HG02763 (cell line): ENCODE data around the gene UIMC1.
"Not testable (repeated sequence)": the region's sequence is repeated elsewhere in the genome, so short reads cannot be mapped to it uniquely, and the experiment has no call there.

Source experiments
- ATAC-seq: cut with Tn5 transposase; IDR thresholded peaks from one replicate; pipeline ENCODE4 v1.9.1; 2021; ENCODE audit warnings: mild to moderate bottlenecking, moderate library complexity; ENCODE audit not compliant: unreplicated experiment

The UIMC1 gene

GRCh38 chr5:177008716-177009115 lies 2.1 kb upstream of the UIMC1 start:
- no peak for ATAC-seq

- peak; percentile 35 for ATAC-seq
Measured at GRCh38 chr5:177005619-177006264, 837 bp downstream of the UIMC1 start.

GRCh38 chr5:177004961-177005360 lies 1.6 kb downstream of the UIMC1 start:
- ATAC-seq: no peak

GRCh38 chr5:177003649-177004048 lies 2.9 kb downstream of the UIMC1 start:
- no peak for ATAC-seq

GRCh38 chr5:176999526-176999925 lies 7.1 kb downstream of the UIMC1 start:
- not testable (repeated sequence) for ATAC-seq

- no peak for ATAC-seq
Measured at GRCh38 chr5:176998828-176999227, 7.8 kb downstream of the UIMC1 start.

GRCh38 chr5:176996780-176997179 lies 9.8 kb downstream of the UIMC1 start:
- no peak for ATAC-seq

GRCh38 chr5:176995896-176996767 lies 10.4 kb downstream of the UIMC1 start:
- peak; percentile 42 for ATAC-seq

GRCh38 chr5:176995122-176995490 lies 11.5 kb downstream of the UIMC1 start:
- no peak for ATAC-seq

- ATAC-seq: peak; percentile 47
Measured at GRCh38 chr5:176994460-176995121, 12.0 kb downstream of the UIMC1 start.

GRCh38 chr5:176993081-176993480 lies 13.5 kb downstream of the UIMC1 start:
- not testable (repeated sequence) for ATAC-seq

GRCh38 chr5:176987583-176987982 lies 19.0 kb downstream of the UIMC1 start:
- ATAC-seq: no peak

GRCh38 chr5:176986280-176986679 lies 20.3 kb downstream of the UIMC1 start:
- ATAC-seq: no peak

GRCh38 chr5:176985516-176985915 lies 21.1 kb downstream of the UIMC1 start:
- ATAC-seq: peak; percentile 65

- not testable (repeated sequence) for ATAC-seq
Measured at GRCh38 chr5:176984176-176984575, 22.4 kb downstream of the UIMC1 start.

GRCh38 chr5:176983593-176983992 lies 23.0 kb downstream of the UIMC1 start:
- ATAC-seq: not testable (repeated sequence)

- ATAC-seq: not testable (repeated sequence)
Measured at GRCh38 chr5:176983112-176983511, 23.5 kb downstream of the UIMC1 start.

- ATAC-seq: no peak
Measured at GRCh38 chr5:176980818-176981217, 25.8 kb downstream of the UIMC1 start.

GRCh38 chr5:176979669-176980068 lies 26.9 kb downstream of the UIMC1 start:
- ATAC-seq: no peak

GRCh38 chr5:176965633-176966032 lies 40.9 kb downstream of the UIMC1 start:
- ATAC-seq: no peak

- no peak for ATAC-seq
Measured at GRCh38 chr5:176959051-176959450, 47.5 kb downstream of the UIMC1 start.

GRCh38 chr5:176956756-176957155 lies 49.8 kb downstream of the UIMC1 start:
- no peak for ATAC-seq
